Measurements from ENCODE around the gene HNRNPAB. TPM values are rescaled to one million over a fixed set of nuclear protein-coding genes. Genes with fewer than 3 reads are reported as not detected.

Gene HNRNPAB
- total RNA-seq, 1 experiment from 2014 or later, result 364 TPM

- no peaks in the 10 kb centered on the region for H3K36me3 Mint-ChIP-seq (ENCODE audit: insufficient read depth, unreplicated experiment)
- H3K9me3 Mint-ChIP-seq (ENCODE audit: unreplicated experiment), result no peaks in the 10 kb centered on the region
- no peaks in the 10 kb centered on the region for H3K4me1 Mint-ChIP-seq (ENCODE audit: insufficient read depth, unreplicated experiment)
- CTCF ChIA-PET, result interaction anchor here (0.6 kb wide), 1 partner anchor 298 kb away, joined by 3 read pairs; no protein-coding TSS in a partner anchor
- no peak overlapping the region for H3K4me3 Mint-ChIP-seq (ENCODE audit: unreplicated experiment)
- no peak for TF ChIP-seq CTCF (IDR thresholded peaks at IDR 0.05; ENCODE audit: unreplicated experiment)
- BruUV-seq (replicated peaks), result no TSS peak
- intact Hi-C loops (cut with micrococcal nuclease), result no loop called here
- POLR2A ChIA-PET, result no interaction called here
- no peaks in the 10 kb centered on the region for H3K27me3 Mint-ChIP-seq (ENCODE audit: insufficient read depth, unreplicated experiment)
- no peak for DNase-seq (ENCODE audit: unreplicated experiment)
- H3K27ac Mint-ChIP-seq (ENCODE audit: low read depth, unreplicated experiment), result no peak overlapping the region
Measured at GRCh38 chr5:178256746-178257145, 52.4 kb downstream of the HNRNPAB start.

- DNase-seq (ENCODE audit: unreplicated experiment), result no peak
- no peak overlapping the region for H3K27ac Mint-ChIP-seq (ENCODE audit: low read depth, unreplicated experiment)
- intact Hi-C loops (cut with micrococcal nuclease), result no loop called here
- no peaks in the 10 kb centered on the region for H3K36me3 Mint-ChIP-seq (ENCODE audit: insufficient read depth, unreplicated experiment)
- no peak overlapping the region for H3K4me3 Mint-ChIP-seq (ENCODE audit: unreplicated experiment)
- no TSS peak for BruUV-seq (replicated peaks)
- H3K27me3 Mint-ChIP-seq (ENCODE audit: insufficient read depth, unreplicated experiment), result no peaks in the 10 kb centered on the region
- ChIA-PET CTCF (interaction anchor here (1.2 kb wide), 1 partner anchor 23 kb away, joined by 3 read pairs; no protein-coding TSS in a partner anchor), POLR2A (no interaction called here)
- no peaks in the 10 kb centered on the region for H3K4me1 Mint-ChIP-seq (ENCODE audit: insufficient read depth, unreplicated experiment)
- H3K9me3 Mint-ChIP-seq (ENCODE audit: unreplicated experiment), result no peaks in the 10 kb centered on the region
- TF ChIP-seq CTCF (IDR thresholded peaks at IDR 0.05; ENCODE audit: unreplicated experiment), result no peak
Measured at GRCh38 chr5:178257650-178258049, 53.3 kb downstream of the HNRNPAB start.

- Mint-ChIP-seq H3K4me3 (ENCODE audit: unreplicated experiment) (no peak overlapping the region), H3K27me3 (ENCODE audit: insufficient read depth, unreplicated experiment) (no peaks in the 10 kb centered on the region), H3K9me3 (ENCODE audit: unreplicated experiment) (no peaks in the 10 kb centered on the region), H3K4me1 (ENCODE audit: insufficient read depth, unreplicated experiment) (no peaks in the 10 kb centered on the region), H3K27ac (ENCODE audit: low read depth, unreplicated experiment) (no peak overlapping the region), H3K36me3 (ENCODE audit: insufficient read depth, unreplicated experiment) (no peaks in the 10 kb centered on the region)
- no peak for TF ChIP-seq CTCF (IDR thresholded peaks at IDR 0.05; ENCODE audit: unreplicated experiment)
- ChIA-PET CTCF (interaction anchor here (1.0 to 1.7 kb wide), 2 partner anchors 24 to 25 kb away, joined by 3 to 8 read pairs; no protein-coding TSS in a partner anchor), POLR2A (interaction anchor here (0.7 kb wide), 1 partner anchor 1315 kb away, joined by 3 read pairs; no protein-coding TSS in a partner anchor)
- no peak for DNase-seq (ENCODE audit: unreplicated experiment)
- intact Hi-C loops (cut with micrococcal nuclease), result no loop called here
- BruUV-seq (replicated peaks), result no TSS peak
Measured at GRCh38 chr5:178259623-178260536, 55.5 kb downstream of the HNRNPAB start.

Other genes starting within 250 kb of the HNRNPAB start
- not detected in 2 replicates for gene PROP1, start 208.3 kb upstream of the HNRNPAB start, total RNA-seq (2022)
- 0.33 and 0.56 TPM in 2 replicates for gene N4BP3, start 91.0 kb upstream of the HNRNPAB start, total RNA-seq (2022)
- gene RMND5B, start 73.5 kb upstream of the HNRNPAB start, total RNA-seq (2022), result 53.0 and 56.5 TPM in 2 replicates
- 322 and 327 TPM in 2 replicates for gene NHP2, start 50.6 kb upstream of the HNRNPAB start, total RNA-seq (2022)
- not detected in 2 replicates for gene GMCL2, start 17.2 kb upstream of the HNRNPAB start, total RNA-seq (2022)
- gene PHYKPL, start 28.3 kb downstream of the HNRNPAB start, total RNA-seq (2022), result 112 and 115 TPM in 2 replicates